Ovary (tissue), 9 donors: ENCODE measurements around the gene HDAC11. TPM values are rescaled to one million over a fixed set of nuclear protein-coding genes. Genes with fewer than 3 reads are reported as not detected.

ENCODE experiments used
- DNase-seq, 5 donors: peaks; one replicate each; pipeline ENCODE4 v3.0.0-alpha.2; 2019 to 2020
- H3K27ac ChIP-seq, 2 donors: fragments of 200-600 bp; one replicate each; pipeline versions ENCODE4 v1.5.1 to v1.8.0; 2019 to 2022
- H3K27me3 ChIP-seq: fragments of 200-600 bp; one replicate; pipeline ENCODE4 v1.8.0; 2022
- H3K36me3 ChIP-seq: fragments of 200-600 bp; sonication (generic); one replicate; pipeline ENCODE4 v1.5.1; 2019
- H3K4me1 ChIP-seq: one replicate; pipeline ENCODE4 v1.8.1; 2013; ENCODE audit warnings: mild to moderate bottlenecking, moderate library complexity; ENCODE audit not compliant: insufficient read depth
- H3K4me3 ChIP-seq: fragments of 200-600 bp; sonication (generic); one replicate; pipeline ENCODE4 v1.5.1; 2017
- H3K9me3 ChIP-seq, 2 donors: fragments of 200-600 bp in 1 of 2; sonication (generic) in 1 of 2; one replicate each; pipeline versions ENCODE4 v1.5.1 to v1.8.1; 2013 to 2019; ENCODE audit warnings: mild to moderate bottlenecking in 1 of 2, moderate library complexity in 1 of 2
- EP300 ChIP-seq: sonication (generic); formaldehyde crosslinking; IDR thresholded peaks from one replicate; pipeline ENCODE4 v1.6.1; 2017; ENCODE audit warnings: antibody characterized with exemption
- POLR2A ChIP-seq: fragments of 450-650 bp; IDR thresholded peaks from one replicate; pipeline ENCODE4 v1.6.1; 2017; ENCODE audit warnings: antibody characterized with exemption, mild to moderate bottlenecking, moderate library complexity
- WGBS, 3 donors: extraction: QIAGEN DNeasy Blood & Tissue Kit in 1 of 3; methylation state at CpG; one replicate each; pipeline versions ENCODE4 v1.1.5 to v1.1.7; 2013 to 2017; 5-methylcytosine and 5-hydroxymethylcytosine counted together
- intact Hi-C, 4 donors: fragments of 100-400 bp; cut with DNase I; formaldehyde crosslinking; loops; one replicate each; pipeline versions ENCODE4 v1.11.0 to v1.15.1; 2022 to 2023
- polyA plus RNA-seq, 2 donors: library from polyadenylated mRNA; stranded (reverse); fragments of 200-250 nt in 1 of 2; fragments of 350-450 nt in 1 of 2; fragmentation: Illumina TruSeq in 1 of 2; extraction: RNeasy Lipid Tissue Mini Kit (QIAGEN cat#74804) in 1 of 2; gene quantifications; one replicate each; pipeline ENCODE4 v1.2.3, GENCODE V29; 2013 to 2014
- total RNA-seq, 7 donors: library from RNA; depleted of rRNA in 2 of 7; stranded (reverse); fragments of >200 nt in 2 of 7; fragmentation: NEBNext Ultra II Directional in 3 of 7; extraction: Animal tissue kit (Norgen Biotek cat#: 25700) in 3 of 7; gene quantifications; one replicate each; pipeline versions ENCODE4 v1.1.0 to v1.2.4, GENCODE V29; 2016 to 2023
- TF ChIP-seq, protein P1 (sequence below), 3 donors: fragments of 450-650 bp in 2 of 3; fragments of 200-600 bp in 1 of 3; IDR thresholded peaks; one replicate each; pipeline versions ENCODE4 v1.5.1 to v1.8.0; 2016 to 2022; ENCODE audit warnings: antibody characterized with exemption in 3 of 3, mild to moderate bottlenecking in 1 of 3
- donor health status: DM: no; HTN: no; CAD: no; lungs with moderate emphysema.
- donor health status: DM: no; HTN: no; CAD: no.
- donor health status: Bipolar disorder and iron deficiency.
- donor health status: DM: yes; HTN: yes; CAD: no.
- donor health status: DM: no; HTN: no; CAD: no.
- donor health status: DM: yes; HTN: yes; CAD: no.

Gene HDAC11
- total and polyA plus RNA-seq, 9 donors: 6.4 to 27.1 (median 19.6) TPM

DNA sequence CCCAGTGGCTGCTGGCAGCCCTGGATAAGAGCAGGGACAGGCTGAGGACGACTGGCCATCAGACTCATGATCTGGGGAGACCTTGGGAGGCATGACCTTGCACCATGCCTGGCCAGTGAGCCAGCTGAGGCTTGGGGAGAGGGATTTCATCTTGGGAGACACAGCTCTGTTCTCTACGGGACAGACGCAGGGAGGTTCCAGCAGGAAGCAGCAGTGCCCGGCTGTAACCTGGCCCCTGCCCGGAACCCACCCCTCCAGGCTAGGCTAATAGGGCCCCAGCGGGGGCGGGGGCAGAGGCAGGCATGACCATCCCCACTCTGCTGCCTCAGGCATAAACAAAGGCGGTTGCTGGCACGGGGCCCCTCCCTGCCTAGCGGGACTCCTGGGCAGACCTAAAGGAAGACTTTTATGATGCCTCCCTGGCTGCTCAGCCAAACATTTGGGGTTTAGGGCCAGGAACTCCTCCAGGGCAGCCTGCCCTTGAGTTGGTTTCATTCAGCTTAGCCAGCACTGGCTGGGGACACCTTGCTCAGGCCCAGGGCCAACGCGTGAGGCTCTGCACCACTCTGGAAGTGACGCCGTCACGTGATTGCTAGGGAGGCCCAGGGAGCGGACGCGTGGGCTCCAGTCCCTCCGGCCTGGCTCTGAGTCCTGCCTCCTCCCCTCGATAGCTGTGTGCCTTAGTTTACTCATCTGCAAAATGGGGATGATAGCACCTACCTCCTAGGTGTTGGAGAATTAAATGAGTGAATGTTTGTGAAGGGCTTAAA, 27.6 kb downstream of the HDAC11 start:
- DNase-seq: peak in 3 of 5 donors; percentile 30 to 56 (median 45)
- Histone ChIP-seq H3K27ac (no peak overlapping the region), H3K4me1 (peaks cover 7% of the 10 kb centered on the region), H3K9me3 (no peaks in the 10 kb centered on the region), H3K27me3 (no peaks in the 10 kb centered on the region), H3K36me3 (no peaks in the 10 kb centered on the region), H3K4me3 (no peak overlapping the region)
- TF ChIP-seq EP300 (no peak), POLR2A (no peak)
- TF ChIP-seq, protein P1, sequence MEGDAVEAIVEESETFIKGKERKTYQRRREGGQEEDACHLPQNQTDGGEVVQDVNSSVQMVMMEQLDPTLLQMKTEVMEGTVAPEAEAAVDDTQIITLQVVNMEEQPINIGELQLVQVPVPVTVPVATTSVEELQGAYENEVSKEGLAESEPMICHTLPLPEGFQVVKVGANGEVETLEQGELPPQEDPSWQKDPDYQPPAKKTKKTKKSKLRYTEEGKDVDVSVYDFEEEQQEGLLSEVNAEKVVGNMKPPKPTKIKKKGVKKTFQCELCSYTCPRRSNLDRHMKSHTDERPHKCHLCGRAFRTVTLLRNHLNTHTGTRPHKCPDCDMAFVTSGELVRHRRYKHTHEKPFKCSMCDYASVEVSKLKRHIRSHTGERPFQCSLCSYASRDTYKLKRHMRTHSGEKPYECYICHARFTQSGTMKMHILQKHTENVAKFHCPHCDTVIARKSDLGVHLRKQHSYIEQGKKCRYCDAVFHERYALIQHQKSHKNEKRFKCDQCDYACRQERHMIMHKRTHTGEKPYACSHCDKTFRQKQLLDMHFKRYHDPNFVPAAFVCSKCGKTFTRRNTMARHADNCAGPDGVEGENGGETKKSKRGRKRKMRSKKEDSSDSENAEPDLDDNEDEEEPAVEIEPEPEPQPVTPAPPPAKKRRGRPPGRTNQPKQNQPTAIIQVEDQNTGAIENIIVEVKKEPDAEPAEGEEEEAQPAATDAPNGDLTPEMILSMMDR (IDR thresholded peaks at IDR 0.05): no peak
- 20 to 37% (median 34%) methylated on average over 16 to 20 of the region's 20 CpGs for WGBS, 3 donors
- intact Hi-C loops: loop anchor here in 1 of 4 donors (5.0 kb wide), 1 partner anchor 120 kb away; no protein-coding TSS in a partner anchor

DNA sequence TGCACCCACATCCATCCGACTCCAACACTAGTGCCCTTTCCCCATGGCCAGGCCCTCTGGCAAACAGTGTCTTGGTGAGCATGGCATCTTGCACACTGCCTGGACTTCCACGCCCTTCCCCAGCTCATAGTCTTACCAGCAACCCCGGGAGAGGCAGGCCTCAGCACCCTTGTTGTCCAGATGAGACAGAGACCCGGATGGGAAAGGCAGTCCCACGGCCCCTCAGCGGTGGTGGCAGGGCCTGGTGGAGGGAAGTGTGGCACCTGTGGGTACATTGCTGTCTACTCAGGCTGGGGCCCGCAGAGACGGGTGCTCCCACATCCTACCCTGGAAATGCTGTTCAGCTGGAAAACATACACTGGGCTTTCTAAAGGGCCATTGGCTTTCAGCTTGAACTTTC, 28.4 kb downstream of the HDAC11 start:
- H3K27me3 ChIP-seq: no peaks in the 10 kb centered on the region
- H3K27ac ChIP-seq: no peak overlapping the region
- no peaks in the 10 kb centered on the region for H3K36me3 ChIP-seq
- peaks cover 7% of the 10 kb centered on the region for H3K4me1 ChIP-seq
- TF ChIP-seq, protein P1 (IDR thresholded peaks at IDR 0.05): no peak
- no peak for TF ChIP-seq POLR2A
- no peak for TF ChIP-seq EP300
- H3K9me3 ChIP-seq: no peaks in the 10 kb centered on the region
- 87 to 90% (median 89%) methylated on average over 8 of the region's 8 CpGs for WGBS, 3 donors
- no peak for DNase-seq
- intact Hi-C loops: loop anchor here in 1 of 4 donors (5.0 kb wide), 1 partner anchor 119 kb away; no protein-coding TSS in a partner anchor
- H3K4me3 ChIP-seq: no peak overlapping the region

DNA sequence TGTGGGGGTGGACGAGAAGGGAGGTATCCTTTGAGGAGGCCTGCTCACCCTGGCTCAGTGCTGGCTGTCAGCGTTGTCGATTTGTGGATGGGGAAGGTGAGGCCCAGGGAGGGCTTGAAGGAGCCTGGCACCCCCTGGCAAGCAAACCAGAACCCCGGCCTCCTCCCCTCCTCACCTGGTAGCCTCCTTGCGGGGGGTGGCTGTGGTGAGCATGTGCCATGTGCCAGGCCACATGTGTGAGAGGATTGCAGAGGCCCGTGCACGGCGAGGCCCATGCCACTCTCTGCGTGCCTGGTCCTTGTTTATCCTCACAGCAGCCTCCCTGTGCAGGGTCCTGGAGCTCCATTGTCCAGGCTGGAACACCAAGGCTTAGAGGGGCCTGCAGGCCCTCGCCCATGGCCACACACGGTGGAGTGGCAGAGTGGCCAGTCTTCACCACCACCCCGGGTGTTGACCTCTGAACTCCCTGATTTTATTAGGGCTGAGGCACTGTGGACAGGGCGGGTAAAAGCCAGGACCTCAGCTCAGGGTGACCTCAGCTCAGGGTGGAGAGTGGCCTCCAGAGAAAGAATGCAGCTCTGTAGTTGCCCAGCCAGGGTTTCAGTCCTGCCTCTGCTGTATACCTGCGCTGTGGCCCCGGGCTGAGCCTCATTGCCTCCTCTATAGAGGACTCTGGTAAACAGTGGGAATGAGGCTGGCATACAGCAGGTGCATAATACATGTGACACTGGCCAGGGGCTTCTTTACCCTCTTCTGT, 29.1 kb downstream of the HDAC11 start:
- Histone ChIP-seq H3K27me3 (no peaks in the 10 kb centered on the region), H3K9me3 (no peaks in the 10 kb centered on the region), H3K4me1 (peaks cover 7% of the 10 kb centered on the region), H3K27ac (no peak overlapping the region), H3K4me3 (no peak overlapping the region), H3K36me3 (no peaks in the 10 kb centered on the region)
- WGBS, 3 donors: 60 to 76% (median 72%) methylated on average over 11 to 15 of the region's 15 CpGs
- TF ChIP-seq EP300 (no peak), POLR2A (no peak)
- TF ChIP-seq, protein P1 (IDR thresholded peaks at IDR 0.05): no peak
- no peak for DNase-seq
- intact Hi-C loops: loop anchor here in 1 of 4 donors (5.0 kb wide), 1 partner anchor 118 kb away; no protein-coding TSS in a partner anchor

DNA sequence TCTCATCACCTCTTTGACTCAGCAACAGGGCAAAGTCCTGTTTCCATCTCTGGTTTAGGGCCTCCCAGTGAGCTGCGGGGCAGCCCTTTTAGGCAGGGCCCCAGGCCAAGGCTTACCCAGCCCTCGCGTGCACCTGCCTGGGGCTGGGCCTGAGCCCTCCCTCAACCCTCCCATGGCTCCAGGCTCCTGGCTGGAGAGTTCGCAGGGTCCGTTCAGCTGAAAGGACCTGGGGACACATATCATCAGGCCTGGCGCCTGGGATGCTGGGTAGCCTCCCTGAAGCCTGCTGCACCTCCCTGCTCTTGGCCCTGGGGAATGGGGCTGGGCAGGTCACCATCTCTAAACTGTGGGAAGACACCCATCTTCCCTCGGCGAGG, 29.7 kb downstream of the HDAC11 start:
- Histone ChIP-seq H3K4me1 (peaks cover 7% of the 10 kb centered on the region), H3K4me3 (no peak overlapping the region), H3K27me3 (no peaks in the 10 kb centered on the region), H3K36me3 (no peaks in the 10 kb centered on the region), H3K9me3 (no peaks in the 10 kb centered on the region), H3K27ac (no peak overlapping the region)
- DNase-seq: no peak
- TF ChIP-seq EP300 (no peak), POLR2A (no peak)
- TF ChIP-seq, protein P1 (IDR thresholded peaks at IDR 0.05): no peak
- intact Hi-C loops: loop anchor here in 1 of 4 donors (5.0 kb wide), 1 partner anchor 117 kb away; no protein-coding TSS in a partner anchor
- 85 to 94% (median 90%) methylated on average over 7 to 8 of the region's 8 CpGs for WGBS, 3 donors
